ENCODE measurements around the gene ATPAF1.

DNA sequence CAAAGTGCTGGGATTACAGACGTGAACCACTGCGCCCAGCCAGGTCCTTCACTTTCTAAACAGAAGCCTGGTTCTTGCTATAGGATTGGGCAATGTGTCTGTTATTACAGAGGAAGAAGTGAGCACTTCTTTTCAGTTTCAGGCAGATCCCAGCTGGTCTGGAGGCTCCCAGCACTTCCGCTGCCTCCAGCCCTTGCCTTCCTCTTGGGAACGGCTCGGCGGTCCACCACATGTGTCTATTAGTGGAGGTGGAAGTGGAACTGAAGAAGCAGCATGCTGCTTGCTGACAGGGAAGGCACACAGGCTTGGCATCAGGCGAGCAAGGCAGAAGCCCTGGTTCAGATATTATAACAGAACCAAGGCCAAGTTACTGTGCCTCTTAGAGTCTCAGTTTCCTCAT, 81.1 kb downstream of the ATPAF1 start:
- TF ChIP-seq, protein P1, sequence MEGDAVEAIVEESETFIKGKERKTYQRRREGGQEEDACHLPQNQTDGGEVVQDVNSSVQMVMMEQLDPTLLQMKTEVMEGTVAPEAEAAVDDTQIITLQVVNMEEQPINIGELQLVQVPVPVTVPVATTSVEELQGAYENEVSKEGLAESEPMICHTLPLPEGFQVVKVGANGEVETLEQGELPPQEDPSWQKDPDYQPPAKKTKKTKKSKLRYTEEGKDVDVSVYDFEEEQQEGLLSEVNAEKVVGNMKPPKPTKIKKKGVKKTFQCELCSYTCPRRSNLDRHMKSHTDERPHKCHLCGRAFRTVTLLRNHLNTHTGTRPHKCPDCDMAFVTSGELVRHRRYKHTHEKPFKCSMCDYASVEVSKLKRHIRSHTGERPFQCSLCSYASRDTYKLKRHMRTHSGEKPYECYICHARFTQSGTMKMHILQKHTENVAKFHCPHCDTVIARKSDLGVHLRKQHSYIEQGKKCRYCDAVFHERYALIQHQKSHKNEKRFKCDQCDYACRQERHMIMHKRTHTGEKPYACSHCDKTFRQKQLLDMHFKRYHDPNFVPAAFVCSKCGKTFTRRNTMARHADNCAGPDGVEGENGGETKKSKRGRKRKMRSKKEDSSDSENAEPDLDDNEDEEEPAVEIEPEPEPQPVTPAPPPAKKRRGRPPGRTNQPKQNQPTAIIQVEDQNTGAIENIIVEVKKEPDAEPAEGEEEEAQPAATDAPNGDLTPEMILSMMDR (tag by site-specific recombination; IDR thresholded peaks at IDR 0.05), result no peak
- TF ChIP-seq, protein P2, sequence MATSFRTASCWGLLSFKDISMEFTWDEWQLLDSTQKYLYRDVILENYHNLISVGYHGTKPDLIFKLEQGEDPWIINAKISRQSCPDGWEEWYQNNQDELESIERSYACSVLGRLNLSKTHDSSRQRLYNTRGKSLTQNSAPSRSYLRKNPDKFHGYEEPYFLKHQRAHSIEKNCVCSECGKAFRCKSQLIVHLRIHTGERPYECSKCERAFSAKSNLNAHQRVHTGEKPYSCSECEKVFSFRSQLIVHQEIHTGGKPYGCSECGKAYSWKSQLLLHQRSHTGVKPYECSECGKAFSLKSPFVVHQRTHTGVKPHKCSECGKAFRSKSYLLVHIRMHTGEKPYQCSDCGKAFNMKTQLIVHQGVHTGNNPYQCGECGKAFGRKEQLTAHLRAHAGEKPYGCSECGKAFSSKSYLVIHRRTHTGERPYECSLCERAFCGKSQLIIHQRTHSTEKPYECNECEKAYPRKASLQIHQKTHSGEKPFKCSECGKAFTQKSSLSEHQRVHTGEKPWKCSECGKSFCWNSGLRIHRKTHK (tag by site-specific recombination; IDR thresholded peaks at IDR 0.05), result no peak
- no peak for TF ChIP-seq TCF7L2 (IDR thresholded peaks at IDR 0.05; ENCODE audit: borderline replicate concordance, low read depth, low read length)
- no peak for TF ChIP-seq ZBTB21 (tag by site-specific recombination; IDR thresholded peaks at IDR 0.05)
- TF ChIP-seq ZNF146 (tag by site-specific recombination; IDR thresholded peaks at IDR 0.05), result no peak
- TF ChIP-seq ZNF174 (tag by site-specific recombination; IDR thresholded peaks at IDR 0.05), result no peak
- TF ChIP-seq ZNF518A (tag by site-specific recombination; conservative IDR thresholded peaks at IDR 0.05; ENCODE audit: low read depth), result no peak

Measured in HEK293 (cell line).